ENCODE measurements around the gene MAP2K4.

GRCh38 chr17:12035673-12036072 is 15.0 kb downstream of the MAP2K4 start:
- no peak for TF ChIP-seq CTCF (IDR thresholded peaks at IDR 0.05 in 8 of 11, conservative IDR thresholded peaks at IDR 0.05 in 3 of 11)
- TF ChIP-seq POLR2AphosphoS5 (IDR thresholded peaks at IDR 0.05), result no peak

Data from spleen (tissue), 7 donors.